Measurements from ENCODE around the gene DIRAS2.
A peak's percentile ranks its signal among the peaks of the same experiment; 100 is the strongest.

The DIRAS2 gene

GRCh38 chr9:90611568-90611967, 31.1 kb downstream of the DIRAS2 start:
- DNase-seq: no peak

DNA sequence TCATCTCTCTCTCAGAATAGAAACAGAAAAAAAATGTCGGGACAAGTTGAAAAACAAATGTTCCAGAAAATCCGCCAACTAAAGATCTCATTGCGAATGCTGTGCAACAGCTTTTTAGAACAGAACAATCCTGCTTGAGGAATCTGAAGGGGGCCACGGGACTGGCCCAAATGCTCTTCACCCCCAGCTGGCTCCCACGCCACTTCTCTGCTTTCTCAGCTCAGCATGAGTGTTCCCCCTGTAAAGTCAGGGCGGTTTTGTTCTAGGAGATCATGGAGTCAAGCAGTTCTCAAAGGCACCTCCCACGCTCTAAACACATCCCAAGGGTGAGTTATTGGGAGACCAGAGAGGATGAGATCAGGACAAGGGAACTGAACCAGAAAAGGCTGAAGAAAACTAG, 31.5 kb downstream of the DIRAS2 start:
- no peak for DNase-seq

- DNase-seq: no peak
Measured at GRCh38 chr9:90607701-90608516, 34.7 kb downstream of the DIRAS2 start.

DNA sequence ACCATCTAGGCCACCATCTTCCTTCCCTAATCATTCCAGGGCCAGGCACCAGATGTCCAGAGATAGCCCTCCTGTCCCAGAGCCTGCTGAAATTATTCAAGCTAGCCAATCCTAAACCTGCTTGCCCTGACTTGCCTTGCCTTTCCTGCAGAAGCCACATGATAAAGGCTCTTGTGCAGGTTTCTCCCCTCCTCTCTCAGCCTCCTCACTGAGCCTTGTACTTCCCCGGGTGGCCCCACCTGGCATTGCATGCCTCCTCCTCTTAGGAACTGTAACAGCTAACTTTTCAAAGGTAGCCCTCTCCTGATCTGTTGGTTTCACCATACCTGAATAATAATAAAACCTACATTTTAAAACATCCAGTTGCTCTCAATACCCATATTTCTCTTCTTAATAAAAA, 42.6 kb downstream of the DIRAS2 start:
- peak; percentile 46 for DNase-seq

GRCh38 chr9:90598191-90598590, 44.4 kb downstream of the DIRAS2 start:
- DNase-seq: no peak

DNA sequence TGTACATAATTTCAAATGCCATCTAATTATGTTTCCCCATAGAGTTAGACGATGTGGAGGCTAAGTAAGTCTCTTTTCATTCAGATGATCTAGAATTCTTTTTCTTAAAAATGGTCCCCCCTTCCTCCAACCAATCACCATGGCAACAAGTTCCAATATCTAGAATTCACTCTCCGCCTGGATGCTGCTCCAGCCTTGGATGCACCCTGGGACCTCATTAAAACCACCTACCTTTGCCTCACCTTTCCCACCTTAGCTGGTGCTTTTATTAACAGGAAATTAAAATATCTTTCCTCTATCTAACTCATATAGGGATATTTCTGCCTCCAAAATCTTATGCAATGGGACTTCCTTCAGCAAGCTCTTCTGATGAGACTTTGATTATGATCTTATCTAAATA, 49.0 kb downstream of the DIRAS2 start:
- DNase-seq: no peak

DNA sequence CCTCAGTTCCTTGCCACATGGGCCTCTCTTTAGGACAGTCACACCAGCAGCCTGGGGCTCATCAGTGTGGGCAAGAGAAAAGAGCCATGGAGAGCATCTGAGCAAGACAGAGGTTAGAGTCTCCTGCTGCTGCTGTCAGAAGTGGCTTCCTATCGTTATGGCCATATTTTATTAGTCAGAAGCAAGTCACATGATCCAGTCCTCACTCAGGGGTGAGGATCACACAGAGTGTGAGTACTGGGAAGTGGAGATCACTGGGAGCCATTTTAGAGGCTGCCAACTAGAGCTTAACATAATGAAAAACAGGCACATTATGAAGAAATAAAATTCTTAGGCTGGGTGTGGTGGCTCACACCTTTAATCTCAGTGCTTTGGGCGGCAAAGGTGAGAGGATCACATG, 62.0 kb downstream of the DIRAS2 start:
- DNase-seq: no peak

GRCh38 chr9:90579181-90579580, 63.4 kb downstream of the DIRAS2 start:
- no peak for DNase-seq

GRCh38 chr9:90578126-90578815, 64.4 kb downstream of the DIRAS2 start:
- DNase-seq: no peak

DNA sequence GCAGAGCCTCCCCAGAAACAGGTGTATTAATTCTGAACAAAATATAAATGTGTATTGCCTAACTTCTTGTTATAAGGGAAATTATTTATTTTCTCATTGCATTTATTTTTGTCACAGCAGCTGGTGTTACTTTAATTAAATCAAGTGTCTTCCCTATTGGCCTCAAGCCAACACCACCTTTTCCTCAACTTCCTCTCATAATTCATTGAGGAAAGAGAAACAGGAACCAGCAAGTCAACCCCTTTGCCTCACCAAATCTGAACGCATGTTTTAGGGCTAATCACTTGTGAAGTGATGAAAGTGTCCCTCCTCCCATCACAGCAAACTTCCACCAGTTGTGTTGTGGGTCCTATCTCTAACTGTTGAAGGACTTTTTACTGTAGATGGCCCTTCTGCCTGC, 73.1 kb downstream of the DIRAS2 start:
- no peak for DNase-seq

- peak; percentile 47 for DNase-seq
Measured at GRCh38 chr9:90568667-90569066, 74.0 kb downstream of the DIRAS2 start.

- DNase-seq: no peak
Measured at GRCh38 chr9:90562229-90562628, 80.4 kb downstream of the DIRAS2 start.

Measured in NCI-H510A treated with DMSO at 0.1 percent for 48 hours (cell line).